IMR-90 (cell line): ENCODE results near the gene GPR107. TPM values are rescaled to one million over a fixed set of nuclear protein-coding genes. Genes with fewer than 3 reads are reported as not detected.

Source experiments
- ATAC-seq: fragments of 200-7000 bp; cut with Tn5 transposase; 2 replicates; pipeline ENCODE4 v1.9.1; 2020; ENCODE audit warnings: low read depth, mild to moderate bottlenecking, moderate library complexity
- BruUV-seq: library from RNA; stranded (reverse); fragments of 400-500 nt; replicated peaks from 2 replicates; lab custom pipeline; 2021; lab: Mats Ljungman, UMichigan
- CTCF ChIA-PET: fragments of 300-600 bp; formaldehyde crosslinking; extraction: SDS; loops from one replicate; lab custom pipeline; 2021; ENCODE audit warnings: antibody characterized with exemption; lab: Yijun Ruan, JAX
- POLR2A ChIA-PET: fragments of 300-600 bp; sonication (Branson Sonifier 250); formaldehyde crosslinking; loops from one replicate; lab custom pipeline; 2022; ENCODE audit warnings: antibody characterized with exemption; ENCODE audit not compliant: unreplicated experiment; lab: Charles Lee
- DNase-seq: peaks from one replicate; pipeline ENCODE4 v3.0.0; 2013
- H2AFZ ChIP-seq: replicated peaks from 2 replicates; pipeline ENCODE3; 2013; ENCODE audit warnings: low read length, mild to moderate bottlenecking; ENCODE audit not compliant: poor library complexity
- H2AK5ac ChIP-seq: 2 replicates; pipeline ENCODE4 v1.6.1; 2013; ENCODE audit warnings: low read depth, low read length, inconsistent platforms
- H2AK9ac ChIP-seq: replicated peaks from 2 replicates; pipeline ENCODE3; 2013; ENCODE audit warnings: mild to moderate bottlenecking, low read depth, low read length, moderate library complexity; ENCODE audit not compliant: poor library complexity
- H2BK120ac ChIP-seq: 2 replicates; pipeline ENCODE4 v1.6.1; 2013; ENCODE audit warnings: low read depth, low read length, inconsistent platforms
- H2BK15ac ChIP-seq: 3 replicates; pipeline ENCODE4 v1.6.1; 2013; ENCODE audit warnings: low read depth, low read length, inconsistent platforms
- H2BK20ac ChIP-seq: 2 replicates; pipeline ENCODE4 v1.6.1; 2013; ENCODE audit warnings: low read depth, mild to moderate bottlenecking, inconsistent platforms, low read length, moderate library complexity
- H2BK5ac ChIP-seq: 2 replicates; pipeline ENCODE4 v1.6.1; 2013; ENCODE audit warnings: mild to moderate bottlenecking, low read depth, low read length, inconsistent platforms; ENCODE audit not compliant: poor library complexity, severe bottlenecking
- H3K14ac ChIP-seq: replicated peaks from 2 replicates; pipeline ENCODE4 v1.6.1; 2013; ENCODE audit warnings: low read depth, low read length, inconsistent platforms
- H3K18ac ChIP-seq: 2 replicates; pipeline ENCODE4 v1.6.1; 2013; ENCODE audit warnings: low read depth, low read length, control low read depth
- H3K23ac ChIP-seq: 2 replicates; pipeline ENCODE4 v1.6.1; 2013; ENCODE audit warnings: low read depth, low read length, inconsistent platforms
- H3K27ac ChIP-seq: 2 replicates; pipeline ENCODE4 v1.5.1; 2013; ENCODE audit warnings: mild to moderate bottlenecking, control low read depth, low read length; ENCODE audit not compliant: insufficient read depth
- H3K27me3 ChIP-seq: 2 replicates; pipeline ENCODE4 v1.6.1; 2013; ENCODE audit warnings: low read length; ENCODE audit not compliant: control insufficient read depth, insufficient read depth
- H3K36me3 ChIP-seq: 2 replicates; pipeline ENCODE4 v1.6.1; 2013; ENCODE audit warnings: low read length, mixed read lengths; ENCODE audit not compliant: control insufficient read depth, insufficient read depth
- H3K4ac ChIP-seq: 2 replicates; pipeline ENCODE4 v1.6.1; 2013; ENCODE audit warnings: low read depth, low read length, inconsistent platforms
- H3K4me1 ChIP-seq: 2 replicates; pipeline ENCODE4 v1.6.1; 2013; ENCODE audit warnings: low read length, mixed read lengths; ENCODE audit not compliant: control insufficient read depth, insufficient read depth
- H3K4me2 ChIP-seq: 2 replicates; pipeline ENCODE4 v1.6.1; 2013; ENCODE audit warnings: low read depth, mild to moderate bottlenecking, control low read depth, low read length, moderate library complexity
- H3K4me3 ChIP-seq: 2 replicates; pipeline ENCODE4 v1.5.1; 2013; ENCODE audit warnings: low read depth, mild to moderate bottlenecking, control low read depth, low read length, moderate library complexity; ENCODE audit not compliant: insufficient read depth
- H3K56ac ChIP-seq: 2 replicates; pipeline ENCODE4 v1.6.1; 2013; ENCODE audit warnings: low read length, inconsistent platforms; ENCODE audit not compliant: insufficient read depth; ENCODE audit errors: extremely low read depth
- H3K79me1 ChIP-seq, 2 experiments: 2 replicates each; pipeline ENCODE4 v1.6.1; 2013; ENCODE audit warnings: low read length in 2 of 2, inconsistent platforms in 1 of 2, low read depth in 1 of 2
- H3K9ac ChIP-seq: 2 replicates; pipeline ENCODE4 v1.6.1; 2013; ENCODE audit warnings: low read depth, low read length, control low read depth
- H3K9me1 ChIP-seq: 2 replicates; pipeline ENCODE4 v1.6.1; 2013; ENCODE audit warnings: low read length, inconsistent platforms; ENCODE audit not compliant: insufficient read depth
- H3K9me3 ChIP-seq: 2 replicates; pipeline ENCODE4 v1.6.1; 2013; ENCODE audit warnings: low read length; ENCODE audit not compliant: control insufficient read depth, insufficient read depth
- H4K20me1 ChIP-seq: 2 replicates; pipeline ENCODE4 v1.6.1; 2013; ENCODE audit warnings: low read length, inconsistent platforms; ENCODE audit not compliant: insufficient read depth
- H4K5ac ChIP-seq: 2 replicates; pipeline ENCODE4 v1.6.1; 2013; ENCODE audit warnings: mild to moderate bottlenecking, low read depth, low read length, control low read depth
- H4K8ac ChIP-seq, 2 experiments: 2 replicates each; pipeline ENCODE4 v1.6.1; 2013; ENCODE audit warnings: low read depth in 2 of 2, low read length in 2 of 2, control low read depth in 1 of 2, inconsistent platforms in 1 of 2
- H4K91ac ChIP-seq: 2 replicates; pipeline ENCODE4 v1.6.1; 2013; ENCODE audit warnings: low read depth, low read length, inconsistent platforms; ENCODE audit not compliant: insufficient read depth
- CTCF ChIP-seq: conservative IDR thresholded peaks from 2 replicates; pipeline ENCODE4 v1.5.1; 2012; ENCODE audit warnings: mild to moderate bottlenecking, low read depth, low read length, improper control_type of control experiment
- MXI1 ChIP-seq: IDR thresholded peaks from 2 replicates; pipeline ENCODE4 v1.6.1; 2012; ENCODE audit warnings: low read depth, mild to moderate bottlenecking, low read length, moderate library complexity, borderline replicate concordance
- RCOR1 ChIP-seq: IDR thresholded peaks from 2 replicates; pipeline ENCODE4 v1.6.1; 2012; ENCODE audit warnings: mild to moderate bottlenecking, low read length, improper control_type of control experiment; ENCODE audit not compliant: insufficient replicate concordance
- WGBS, 2 experiments: methylation state at CpG; one replicate each; pipeline versions ENCODE4 v1.1.5 to v1.1.7; 2013; ENCODE audit warnings: missing lambda C conversion rate in 2 of 2; ENCODE audit not compliant: insufficient read length in 1 of 2; ENCODE audit errors: extremely low coverage in 2 of 2; 5-methylcytosine and 5-hydroxymethylcytosine counted together
- dilution Hi-C: fragments of 300-500 bp; cut with HindIII; formaldehyde crosslinking; loops from one replicate; pipeline ENCODE4 v1.14.3; 2018; ENCODE audit warnings: low sequenced_read_pairs; ENCODE audit not compliant: unreplicated experiment
- in situ Hi-C: fragments of 300-500 bp; cut with MboI; formaldehyde crosslinking; loops from 3 replicates; pipeline ENCODE4 v1.14.3; 2019; ENCODE audit warnings: low sequenced_read_pairs, inconsistent platforms, mixed read lengths
- intact Hi-C: fragments of 100-400 bp; cut with micrococcal nuclease; formaldehyde crosslinking; loops from 2 replicates; pipeline ENCODE4 v1.10.0; 2022
- polyA plus RNA-seq, 3 experiments: library from polyadenylated mRNA; depleted of rRNA; stranded (reverse); fragments of >200 nt; gene quantifications; 2 replicates each; pipeline ENCODE4 v1.2.3, GENCODE V29; 2012; ENCODE audit warnings: low replicate concordance in 1 of 3
- total RNA-seq: library from RNA; depleted of rRNA; stranded (reverse); fragments of >200 nt; gene quantifications from 2 replicates; pipeline ENCODE4 v1.2.3, GENCODE V29; 2012
- TF ChIP-seq, protein P1 (sequence below): fragments of 150-350 bp; IDR thresholded peaks from 2 replicates; pipeline ENCODE4 v1.6.1; 2017; ENCODE audit warnings: mild to moderate bottlenecking, antibody characterized with exemption, low read length, low read depth
- TF ChIP-seq, protein P2 (sequence below): fragments of 150-350 bp; IDR thresholded peaks from 2 replicates; pipeline ENCODE4 v1.6.1; 2016; ENCODE audit warnings: low read depth, mild to moderate bottlenecking, low read length, moderate library complexity, borderline replicate concordance

Gene GPR107
- total and polyA plus RNA-seq, 2 of the 4 experiments (the other 2 are of a cell fraction), result 16.7 to 21.6 TPM

- Histone ChIP-seq H3K9ac (peak overlapping the region; percentile 85), H2BK15ac (no peak overlapping the region; the same call in 2 of the 3 replicates), H3K36me3 (peaks cover 1% of the 10 kb centered on the region), H3K18ac (no peak overlapping the region), H3K4me2 (peak overlapping the region; percentile 91), H2BK20ac (no peak overlapping the region), H3K4ac (peak overlapping the region; percentile 91), H3K27ac (peak overlapping the region; percentile 86), H3K27me3 (no peaks in the 10 kb centered on the region), H4K20me1 (peaks cover 16% of the 10 kb centered on the region; the same call in 1 of the 2 replicates), H3K14ac (peak overlapping the region; percentile 95), H4K5ac (peak overlapping the region; percentile 53), H3K23ac (peak overlapping the region; percentile 88), H2AK5ac (peak overlapping the region; percentile 42), H3K79me1 (peaks cover 27 to 68% of the 10 kb centered on the region in 2 experiments), H3K4me1 (no peaks in the 10 kb centered on the region), H3K9me3 (no peaks in the 10 kb centered on the region), H3K4me3 (peak overlapping the region; percentile 79), H2BK5ac (peak overlapping the region; percentile 91), H3K9me1 (peaks cover 7% of the 10 kb centered on the region; the same call in 1 of the 2 replicates), H2AFZ (peak overlapping the region; percentile 99), H3K56ac (peak overlapping the region; percentile 66), H4K8ac (peak overlapping the region; percentile 98; a peak in 3 of 4 replicates), H2AK9ac (peak overlapping the region; percentile 94), H4K91ac (peak overlapping the region; percentile 85), H2BK120ac (peak overlapping the region; percentile 31; the same call in 1 of the 2 replicates)
- dilution Hi-C loops (no loop called here), intact Hi-C loops (no loop called here), in situ Hi-C loops (loop anchor here (25.0 kb wide), 1 partner anchor 167 kb away; no protein-coding TSS in a partner anchor)
- ATAC-seq (no peak; the same call in 1 of the 2 replicates), DNase-seq (no peak)
- BruUV-seq, result no TSS peak
- ChIA-PET CTCF (no interaction called here), POLR2A (no interaction called here)
- TF ChIP-seq MXI1 (peak; percentile 37; the same call in 1 of the 2 replicates), RCOR1 (no peak), CTCF (no peak)
- TF ChIP-seq, protein P1, sequence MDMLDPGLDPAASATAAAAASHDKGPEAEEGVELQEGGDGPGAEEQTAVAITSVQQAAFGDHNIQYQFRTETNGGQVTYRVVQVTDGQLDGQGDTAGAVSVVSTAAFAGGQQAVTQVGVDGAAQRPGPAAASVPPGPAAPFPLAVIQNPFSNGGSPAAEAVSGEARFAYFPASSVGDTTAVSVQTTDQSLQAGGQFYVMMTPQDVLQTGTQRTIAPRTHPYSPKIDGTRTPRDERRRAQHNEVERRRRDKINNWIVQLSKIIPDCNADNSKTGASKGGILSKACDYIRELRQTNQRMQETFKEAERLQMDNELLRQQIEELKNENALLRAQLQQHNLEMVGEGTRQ, result peak; percentile 33; the same call in 1 of the 2 replicates
- TF ChIP-seq, protein P2, sequence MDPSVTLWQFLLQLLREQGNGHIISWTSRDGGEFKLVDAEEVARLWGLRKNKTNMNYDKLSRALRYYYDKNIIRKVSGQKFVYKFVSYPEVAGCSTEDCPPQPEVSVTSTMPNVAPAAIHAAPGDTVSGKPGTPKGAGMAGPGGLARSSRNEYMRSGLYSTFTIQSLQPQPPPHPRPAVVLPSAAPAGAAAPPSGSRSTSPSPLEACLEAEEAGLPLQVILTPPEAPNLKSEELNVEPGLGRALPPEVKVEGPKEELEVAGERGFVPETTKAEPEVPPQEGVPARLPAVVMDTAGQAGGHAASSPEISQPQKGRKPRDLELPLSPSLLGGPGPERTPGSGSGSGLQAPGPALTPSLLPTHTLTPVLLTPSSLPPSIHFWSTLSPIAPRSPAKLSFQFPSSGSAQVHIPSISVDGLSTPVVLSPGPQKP, result no peak
- 0% methylated on average over 5 of the region's 14 CpGs; no CpG with 5 or more reads in 1 of the 2 experiments for WGBS, 2 experiments
Observed at GRCh38 chr9:130054325-130054786, 650 bp downstream of the GPR107 start.
